ENCODE data around the gene HDAC5.

HDAC5 gene

DNA sequence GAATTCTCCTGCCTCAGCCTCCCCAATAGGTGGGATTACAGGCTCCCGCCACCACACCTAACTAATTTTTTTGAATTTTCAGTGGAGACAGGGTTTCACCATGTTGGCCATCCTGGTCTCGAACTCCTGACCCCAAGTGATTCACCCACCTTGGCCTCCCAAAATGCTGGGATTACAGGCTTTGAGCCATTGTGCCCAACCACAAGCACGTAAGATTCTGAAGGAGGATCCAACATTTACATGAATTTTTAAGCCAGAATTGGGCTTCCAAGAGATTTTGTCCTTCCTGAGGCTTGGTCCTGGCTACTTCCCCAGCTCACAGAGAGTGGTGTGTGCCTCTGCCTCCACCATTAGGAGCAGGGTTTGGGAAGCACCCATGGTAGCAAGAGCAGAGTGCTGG lies 41.8 kb downstream of the HDAC5 start:
- Histone ChIP-seq H3K36me3 (replicated peaks in 1 of 2; ENCODE audit: control insufficient read depth in 2 of 2, insufficient read depth in 2 of 2, low read length in 2 of 2) (peaks cover 51 to 60% of the 10 kb centered on the region in 2 donors), H3K4me1 (ENCODE audit: control insufficient read depth in 2 of 2, insufficient read depth in 1 of 2, low read depth in 1 of 2, low read length in 2 of 2) (peaks cover 18 to 24% of the 10 kb centered on the region in 2 donors), H2BK12ac (ENCODE audit: low read length) (no peak overlapping the region), H3K27me3 (ENCODE audit: control insufficient read depth in 3 of 3, insufficient read depth in 3 of 3, low read depth in 1 of 3, low read length in 3 of 3) (no peaks in the 10 kb centered on the region), H3K27ac (replicated peaks; ENCODE audit: low read length) (no peak overlapping the region), H3K9me3 (replicated peaks in 1 of 2; ENCODE audit: control insufficient read depth in 2 of 2, insufficient read depth in 1 of 2, low read depth in 1 of 2, low read length in 2 of 2) (no peaks in the 10 kb centered on the region), H2BK120ac (ENCODE audit: low read depth, low read length) (no peak overlapping the region), H3K23ac (ENCODE audit: low read depth, low read length, poor library complexity) (no peak overlapping the region), H3K18ac (ENCODE audit: low read length) (no peak overlapping the region), H3K4ac (ENCODE audit: low read length) (no peak overlapping the region), H3K79me1 (ENCODE audit: low read depth, low read length) (no peaks in the 10 kb centered on the region), H2AFZ (ENCODE audit: low read length) (no peak overlapping the region), H3K14ac (ENCODE audit: low read length) (no peak overlapping the region), H2BK5ac (ENCODE audit: low read length) (no peak overlapping the region), H3K4me3 (ENCODE audit: low read length in 2 of 2) (no peak overlapping the region), H4K8ac (ENCODE audit: low read depth, low read length) (no peak overlapping the region), H3K4me2 (ENCODE audit: insufficient read depth, low read length, poor library complexity, severe bottlenecking) (no peak overlapping the region), H2BK15ac (ENCODE audit: low read length) (no peak overlapping the region), H3K9ac (ENCODE audit: low read depth, low read length, poor library complexity) (no peak overlapping the region), H4K91ac (ENCODE audit: low read depth, low read length, poor library complexity) (no peak overlapping the region), H2AK5ac (ENCODE audit: low read depth, low read length) (no peak overlapping the region)
- DNase-seq (ENCODE audit: low spot score) = no peak
- no CpG with 5 or more reads among the region's 3 CpGs for WGBS, 2 donors (ENCODE audit: extremely low coverage in 2 of 2, insufficient read length in 2 of 2, insufficient replicate concordance in 1 of 2)

GRCh38 chr17:44079877-44080821 lies 43.3 kb downstream of the HDAC5 start:
- H4K91ac ChIP-seq (ENCODE audit: low read depth, low read length, poor library complexity) = no peak overlapping the region
- H3K36me3 ChIP-seq (replicated peaks in 1 of 2; ENCODE audit: control insufficient read depth in 2 of 2, insufficient read depth in 2 of 2, low read length in 2 of 2) = peaks cover 59 to 75% of the 10 kb centered on the region in 2 donors
- H3K18ac ChIP-seq (ENCODE audit: low read length) = no peak overlapping the region

GRCh38 chr17:44078412-44078811 lies 45.0 kb downstream of the HDAC5 start:
- Histone ChIP-seq H3K36me3 (replicated peaks in 1 of 2; ENCODE audit: control insufficient read depth in 2 of 2, insufficient read depth in 2 of 2, low read length in 2 of 2) (peaks cover 65 to 85% of the 10 kb centered on the region in 2 donors), H3K4me2 (ENCODE audit: insufficient read depth, low read length, poor library complexity, severe bottlenecking) (no peak overlapping the region), H2AK5ac (ENCODE audit: low read depth, low read length) (no peak overlapping the region), H4K8ac (ENCODE audit: low read depth, low read length) (no peak overlapping the region), H3K79me1 (ENCODE audit: low read depth, low read length) (no peaks in the 10 kb centered on the region), H3K14ac (ENCODE audit: low read length) (no peak overlapping the region), H2AFZ (ENCODE audit: low read length) (no peak overlapping the region), H3K27ac (replicated peaks; ENCODE audit: low read length) (no peak overlapping the region), H3K23ac (ENCODE audit: low read depth, low read length, poor library complexity) (no peak overlapping the region), H3K27me3 (ENCODE audit: control insufficient read depth in 3 of 3, insufficient read depth in 3 of 3, low read depth in 1 of 3, low read length in 3 of 3) (no peaks in the 10 kb centered on the region), H2BK120ac (ENCODE audit: low read depth, low read length) (no peak overlapping the region), H2BK12ac (ENCODE audit: low read length) (no peak overlapping the region), H2BK5ac (ENCODE audit: low read length) (no peak overlapping the region), H3K4ac (ENCODE audit: low read length) (no peak overlapping the region), H3K9me3 (replicated peaks in 1 of 2; ENCODE audit: control insufficient read depth in 2 of 2, insufficient read depth in 1 of 2, low read depth in 1 of 2, low read length in 2 of 2) (no peaks in the 10 kb centered on the region), H3K18ac (ENCODE audit: low read length) (no peak overlapping the region), H3K4me3 (ENCODE audit: low read length in 2 of 2) (no peak overlapping the region), H4K91ac (ENCODE audit: low read depth, low read length, poor library complexity) (no peak overlapping the region), H3K9ac (ENCODE audit: low read depth, low read length, poor library complexity) (peak overlapping the region; percentile 33), H2BK15ac (ENCODE audit: low read length) (no peak overlapping the region), H3K4me1 (ENCODE audit: control insufficient read depth in 2 of 2, insufficient read depth in 1 of 2, low read depth in 1 of 2, low read length in 2 of 2) (peaks cover 0 to 15% of the 10 kb centered on the region in 2 donors)
- DNase-seq (ENCODE audit: low spot score) = no peak
- no CpG with 5 or more reads among the region's 19 CpGs for WGBS, 2 donors (ENCODE audit: extremely low coverage in 2 of 2, insufficient read length in 2 of 2, insufficient replicate concordance in 1 of 2)

More at GRCh38 chr17:44079877-44080821, 43.3 kb downstream of the HDAC5 start:
- Histone ChIP-seq H3K9ac (ENCODE audit: low read depth, low read length, poor library complexity) (peak overlapping the region; percentile 17), H2AFZ (ENCODE audit: low read length) (no peak overlapping the region), H3K4ac (ENCODE audit: low read length) (no peak overlapping the region), H3K14ac (ENCODE audit: low read length) (no peak overlapping the region), H2BK5ac (ENCODE audit: low read length) (no peak overlapping the region), H4K8ac (ENCODE audit: low read depth, low read length) (no peak overlapping the region), H3K27ac (replicated peaks; ENCODE audit: low read length) (no peak overlapping the region), H3K9me3 (replicated peaks in 1 of 2; ENCODE audit: control insufficient read depth in 2 of 2, insufficient read depth in 1 of 2, low read depth in 1 of 2, low read length in 2 of 2) (no peaks in the 10 kb centered on the region), H3K27me3 (ENCODE audit: control insufficient read depth in 3 of 3, insufficient read depth in 3 of 3, low read depth in 1 of 3, low read length in 3 of 3) (no peaks in the 10 kb centered on the region), H3K79me1 (ENCODE audit: low read depth, low read length) (no peaks in the 10 kb centered on the region), H3K4me1 (ENCODE audit: control insufficient read depth in 2 of 2, insufficient read depth in 1 of 2, low read depth in 1 of 2, low read length in 2 of 2) (peaks cover 7 to 15% of the 10 kb centered on the region in 2 donors), H2BK15ac (ENCODE audit: low read length) (no peak overlapping the region), H3K4me2 (ENCODE audit: insufficient read depth, low read length, poor library complexity, severe bottlenecking) (no peak overlapping the region), H2BK120ac (ENCODE audit: low read depth, low read length) (no peak overlapping the region), H3K23ac (ENCODE audit: low read depth, low read length, poor library complexity) (no peak overlapping the region), H2AK5ac (ENCODE audit: low read depth, low read length) (peak overlapping the region; percentile 22), H2BK12ac (ENCODE audit: low read length) (no peak overlapping the region), H3K4me3 (ENCODE audit: low read length in 2 of 2) (no peak overlapping the region)
- DNase-seq (ENCODE audit: low spot score) = no peak
- WGBS, 2 donors (ENCODE audit: extremely low coverage in 2 of 2, insufficient read length in 2 of 2, insufficient replicate concordance in 1 of 2) = no CpG with 5 or more reads among the region's 18 CpGs

DNA sequence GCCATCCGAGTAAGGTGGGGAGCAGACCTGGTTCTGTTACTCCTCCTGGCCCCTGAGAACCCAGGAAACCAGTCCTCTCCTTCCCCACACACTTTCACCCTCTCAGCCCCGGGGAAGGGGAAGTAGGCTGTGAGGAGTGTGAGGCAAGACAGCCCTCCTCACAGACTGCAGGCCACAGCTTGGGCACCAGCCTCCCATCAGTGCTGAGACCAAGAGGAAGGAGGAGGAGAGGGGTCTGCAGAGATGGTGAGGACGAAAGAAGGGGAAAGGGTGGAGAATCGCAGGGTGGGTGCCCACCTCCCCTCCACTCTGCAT lies 45.9 kb downstream of the HDAC5 start:
- H2BK5ac ChIP-seq (ENCODE audit: low read length) = no peak overlapping the region
- no peak for DNase-seq (ENCODE audit: low spot score)
- H3K27ac ChIP-seq (replicated peaks; ENCODE audit: low read length) = no peak overlapping the region

More for the DNA sequence above, 45.9 kb downstream of the HDAC5 start:
- Histone ChIP-seq H3K9me3 (replicated peaks in 1 of 2; ENCODE audit: control insufficient read depth in 2 of 2, insufficient read depth in 1 of 2, low read depth in 1 of 2, low read length in 2 of 2) (no peaks in the 10 kb centered on the region), H3K9ac (ENCODE audit: low read depth, low read length, poor library complexity) (no peak overlapping the region), H3K23ac (ENCODE audit: low read depth, low read length, poor library complexity) (peak overlapping the region; percentile 32), H3K4ac (ENCODE audit: low read length) (no peak overlapping the region), H3K4me3 (ENCODE audit: low read length in 2 of 2) (no peak overlapping the region), H2BK15ac (ENCODE audit: low read length) (no peak overlapping the region), H3K4me1 (ENCODE audit: control insufficient read depth in 2 of 2, insufficient read depth in 1 of 2, low read depth in 1 of 2, low read length in 2 of 2) (peaks cover 0 to 14% of the 10 kb centered on the region in 2 donors), H3K27me3 (ENCODE audit: control insufficient read depth in 3 of 3, insufficient read depth in 3 of 3, low read depth in 1 of 3, low read length in 3 of 3) (no peaks in the 10 kb centered on the region), H3K4me2 (ENCODE audit: insufficient read depth, low read length, poor library complexity, severe bottlenecking) (no peak overlapping the region), H4K8ac (ENCODE audit: low read depth, low read length) (no peak overlapping the region), H4K91ac (ENCODE audit: low read depth, low read length, poor library complexity) (no peak overlapping the region), H2BK12ac (ENCODE audit: low read length) (no peak overlapping the region), H2AFZ (ENCODE audit: low read length) (no peak overlapping the region), H3K79me1 (ENCODE audit: low read depth, low read length) (no peaks in the 10 kb centered on the region), H2AK5ac (ENCODE audit: low read depth, low read length) (no peak overlapping the region), H2BK120ac (ENCODE audit: low read depth, low read length) (no peak overlapping the region), H3K36me3 (replicated peaks in 1 of 2; ENCODE audit: control insufficient read depth in 2 of 2, insufficient read depth in 2 of 2, low read length in 2 of 2) (peaks cover 60 to 83% of the 10 kb centered on the region in 2 donors), H3K14ac (ENCODE audit: low read length) (no peak overlapping the region), H3K18ac (ENCODE audit: low read length) (no peak overlapping the region)
- no CpG with 5 or more reads among the region's 4 CpGs for WGBS, 2 donors (ENCODE audit: extremely low coverage in 2 of 2, insufficient read length in 2 of 2, insufficient replicate concordance in 1 of 2)
